GM21367 (cell line): Measurements from ENCODE around the gene TMEM30A.

Experiments
- ATAC-seq: cut with Tn5 transposase; IDR thresholded peaks from one replicate; pipeline ENCODE4 v1.9.1; 2021; ENCODE audit not compliant: unreplicated experiment

TMEM30A gene

GRCh38 chr6:75292555-75292954, 8.0 kb upstream of the TMEM30A start:
- no peak for ATAC-seq

- ATAC-seq = no peak
Measured at GRCh38 chr6:75291744-75292143, 7.2 kb upstream of the TMEM30A start.

DNA sequence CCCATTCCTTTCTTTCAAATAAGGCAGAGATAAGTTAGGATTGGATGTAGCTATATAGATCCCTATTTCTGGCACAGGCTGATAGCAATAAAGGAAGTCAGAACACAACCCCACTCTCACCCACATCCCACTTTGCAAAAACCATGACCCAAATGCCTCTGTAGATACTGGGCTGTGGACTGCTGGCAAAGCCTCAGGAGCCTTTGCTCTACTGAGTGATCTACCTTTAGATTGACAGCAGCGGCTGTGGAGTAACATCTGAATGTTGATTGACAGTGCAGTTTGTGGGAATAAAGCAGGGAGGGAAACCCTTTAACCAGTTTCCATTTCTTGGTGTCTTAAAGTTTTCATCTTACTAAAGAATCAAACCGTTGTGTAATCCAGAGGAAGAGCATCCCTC, 6.7 kb upstream of the TMEM30A start:
- no peak for ATAC-seq

DNA sequence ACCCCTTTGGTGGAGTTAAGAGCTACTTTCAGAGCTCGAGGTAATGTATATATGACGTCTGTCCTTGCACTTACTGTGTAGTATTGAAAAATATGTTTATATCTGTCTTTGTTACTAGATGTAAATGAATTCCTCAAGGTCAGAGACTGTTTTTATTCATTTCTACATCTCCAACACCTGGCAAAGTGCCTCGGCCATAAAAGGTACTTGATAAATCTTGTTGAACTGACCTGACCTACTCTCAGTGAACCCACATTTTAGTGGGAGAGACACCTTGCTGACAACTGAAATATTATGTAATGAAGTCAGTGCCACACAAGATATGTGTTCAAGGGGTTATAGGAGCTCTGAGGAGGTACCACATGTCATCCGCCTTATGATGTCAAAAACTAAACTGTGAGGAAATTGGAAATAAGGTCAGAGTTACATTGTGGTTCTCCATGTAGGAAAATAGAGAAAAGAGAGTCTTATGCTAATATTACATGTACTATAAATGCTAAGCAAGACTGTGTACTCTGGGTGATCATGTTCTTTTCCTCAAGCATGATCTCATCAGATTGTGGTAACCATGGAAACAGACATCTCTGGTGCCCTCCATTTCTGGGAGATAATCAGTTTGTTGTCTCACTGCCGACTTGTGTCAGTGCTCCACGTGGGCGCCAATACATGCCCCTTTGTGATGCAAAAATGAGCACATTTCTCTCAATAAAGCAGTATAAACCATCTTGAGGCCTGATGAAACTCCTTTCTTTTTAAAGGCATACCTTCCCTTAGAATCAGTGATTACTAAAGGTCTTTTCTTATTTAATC, 5.7 kb upstream of the TMEM30A start:
- ATAC-seq = no peak

GRCh38 chr6:75288023-75288422, 3.4 kb upstream of the TMEM30A start:
- no peak for ATAC-seq

GRCh38 chr6:75287424-75287823, 2.8 kb upstream of the TMEM30A start:
- ATAC-seq = no peak

- ATAC-seq = no peak
Measured at GRCh38 chr6:75286955-75287354, 2.4 kb upstream of the TMEM30A start.

DNA sequence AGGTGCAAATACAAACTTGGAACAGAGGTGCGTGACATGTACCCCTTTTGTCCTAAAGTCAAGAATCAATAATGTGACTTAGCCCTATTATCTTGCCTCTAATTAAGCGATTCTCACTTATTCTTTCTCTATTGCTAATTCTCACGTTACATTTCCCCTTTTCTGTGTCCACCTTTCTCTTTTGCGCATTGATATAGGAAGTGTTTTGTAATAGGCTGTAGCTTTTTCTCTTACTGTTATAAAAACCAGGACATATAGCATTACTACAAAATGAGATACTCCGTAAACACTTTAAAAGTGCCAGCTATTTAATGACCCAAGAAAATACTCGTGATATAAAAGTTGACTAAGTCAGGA, 669 bp upstream of the TMEM30A start:
- no peak for ATAC-seq

DNA sequence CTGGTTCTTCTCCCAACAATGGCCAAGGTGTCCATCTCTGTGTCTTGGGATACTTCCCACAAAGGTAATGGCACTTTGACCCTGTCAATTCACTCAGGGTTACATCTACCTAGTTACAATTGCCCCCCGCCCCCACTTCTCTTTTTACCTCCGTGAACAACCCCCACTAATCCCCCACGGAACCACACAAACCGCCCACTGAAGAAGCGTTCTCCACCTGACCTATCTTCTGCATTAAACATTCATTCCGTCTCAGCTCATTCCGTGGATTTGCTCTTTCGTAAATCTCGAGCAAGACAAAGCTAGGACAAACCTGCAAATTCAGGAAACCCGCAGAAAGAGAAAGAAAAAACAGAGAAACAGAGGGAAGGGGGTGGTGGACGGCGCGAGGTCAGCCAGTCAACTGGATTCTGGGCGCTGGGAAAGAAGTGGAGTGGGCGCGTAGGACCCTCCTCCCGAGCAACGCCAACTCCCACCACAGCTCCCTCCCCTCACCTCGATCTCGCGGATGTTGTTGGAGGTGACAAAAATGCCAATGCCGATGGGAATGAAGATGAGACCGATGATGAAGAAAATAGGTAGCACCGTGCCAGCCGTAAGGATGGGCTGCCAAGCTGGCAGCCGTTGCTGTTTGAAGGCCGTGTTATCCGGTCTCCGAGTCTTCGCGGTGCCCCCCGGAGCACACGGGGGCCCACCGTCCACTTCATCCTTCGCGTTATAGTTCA, 523 bp downstream of the TMEM30A start:
- peak; percentile 18 for ATAC-seq

- ATAC-seq = no peak
Measured at GRCh38 chr6:75282706-75283105, 1.9 kb downstream of the TMEM30A start.

GRCh38 chr6:75281653-75282052, 2.9 kb downstream of the TMEM30A start:
- no peak for ATAC-seq

DNA sequence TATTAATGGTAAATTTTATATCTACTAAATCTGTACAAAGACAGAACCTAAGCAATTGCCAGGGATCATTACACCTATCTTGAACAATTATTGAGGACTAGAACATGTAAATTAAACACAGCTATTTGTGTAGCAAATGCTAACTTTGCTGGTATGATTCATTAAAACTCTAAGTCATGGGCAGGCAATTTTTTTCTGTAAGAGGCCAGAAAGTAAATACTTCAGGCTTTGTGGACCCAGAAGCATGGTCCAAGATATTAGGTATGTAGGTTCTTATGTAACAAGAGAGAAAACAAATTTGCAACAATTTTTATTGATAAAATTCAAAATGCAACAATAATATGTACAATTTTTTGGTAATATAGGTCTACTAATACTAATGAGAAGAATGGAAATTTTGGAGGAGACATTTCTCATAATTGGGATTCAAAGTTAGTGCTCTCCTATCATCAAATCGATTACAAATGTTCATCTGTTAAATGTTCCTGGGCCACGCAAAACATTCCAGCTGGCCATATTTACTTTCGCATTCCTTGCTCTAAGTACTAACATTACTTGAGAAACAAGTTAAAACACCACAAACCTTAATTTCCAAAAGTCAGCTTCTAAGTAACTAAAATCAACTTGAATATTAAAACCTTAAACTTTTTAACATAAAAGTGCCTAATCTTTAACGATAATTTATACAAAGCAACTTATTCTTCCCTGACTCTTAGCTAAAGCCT, 4.3 kb downstream of the TMEM30A start:
- no peak for ATAC-seq

DNA sequence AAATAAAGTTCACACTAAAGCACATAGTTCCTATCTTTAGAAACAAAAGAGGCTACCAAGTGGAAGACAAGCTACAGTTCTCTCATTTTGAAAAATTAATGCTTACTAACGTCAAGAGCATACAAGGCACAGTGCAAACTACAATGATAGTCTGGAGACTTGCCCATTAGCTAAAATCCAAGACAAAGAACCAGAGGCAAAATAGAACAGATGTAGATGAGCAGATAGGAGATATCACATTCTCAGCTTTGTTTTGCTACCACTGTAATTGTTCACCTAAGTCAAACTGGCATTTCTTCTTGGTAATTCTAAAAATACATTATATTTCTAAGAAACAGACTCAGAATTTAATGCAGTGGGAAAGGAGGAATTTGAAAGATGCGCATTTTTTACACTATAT, 5.2 kb downstream of the TMEM30A start:
- ATAC-seq = no peak

GRCh38 chr6:75278474-75279077, 6.0 kb downstream of the TMEM30A start:
- no peak for ATAC-seq

DNA sequence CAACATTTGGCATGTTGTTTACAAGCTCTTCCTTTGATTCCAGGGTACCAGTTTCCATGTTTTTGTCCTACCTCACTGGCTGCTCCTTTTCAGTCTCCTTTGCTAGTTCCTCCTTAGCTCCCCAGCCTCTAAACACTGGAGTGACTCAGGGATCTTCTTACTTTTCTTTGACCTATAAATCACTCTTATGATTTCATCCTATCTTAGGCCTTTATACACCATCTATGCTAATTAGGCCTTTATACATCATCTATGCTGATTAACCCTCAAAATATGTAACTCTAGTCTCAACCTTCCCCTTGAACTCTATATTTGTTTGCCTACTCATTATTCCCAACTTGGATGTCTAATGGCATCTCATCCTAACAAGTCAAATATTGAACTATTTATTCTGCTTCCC, 9.5 kb downstream of the TMEM30A start:
- ATAC-seq = no peak

GRCh38 chr6:75273009-75273408, 11.6 kb downstream of the TMEM30A start:
- ATAC-seq = no peak

- no peak for ATAC-seq
Measured at GRCh38 chr6:75272145-75272840, 12.3 kb downstream of the TMEM30A start.

GRCh38 chr6:75268988-75269354, 15.6 kb downstream of the TMEM30A start:
- no peak for ATAC-seq

GRCh38 chr6:75268121-75268987, 16.2 kb downstream of the TMEM30A start:
- ATAC-seq = no peak

- no peak for ATAC-seq
Measured at GRCh38 chr6:75267461-75267860, 17.1 kb downstream of the TMEM30A start.
